Thoracic aorta (tissue), 2 donors: Measurements from ENCODE around the gene KIF25. TPM values are rescaled to one million over a fixed set of nuclear protein-coding genes. Genes with fewer than 3 reads are reported as not detected.

ENCODE experiments used
- ATAC-seq: fragments of 150-250 bp; one replicate; pipeline ENCODE4 v1.8.0; 2017; ENCODE audit warnings: low read depth; ENCODE audit not compliant: insufficient number of reproducible peaks, low FRiP score
- DNase-seq: peaks from one replicate; pipeline ENCODE4 v3.0.0-alpha.2; 2020; ENCODE audit warnings: low spot score
- H3K27ac ChIP-seq, 2 donors: fragments of 200-600 bp; sonication (generic); 1 replicate in 1 of 2; 2 replicates in 1 of 2; pipeline ENCODE4 v1.5.1; 2016; ENCODE audit warnings: mild to moderate bottlenecking in 2 of 2, moderate library complexity in 2 of 2
- H3K27me3 ChIP-seq: fragments of 200-600 bp; sonication (generic); replicated peaks from 2 replicates; pipeline ENCODE4 v1.6.0; 2016; ENCODE audit warnings: mild to moderate bottlenecking; ENCODE audit not compliant: insufficient read depth
- H3K36me3 ChIP-seq: fragments of 200-600 bp; sonication (generic); one replicate; pipeline ENCODE4 v1.5.1; 2016
- H3K4me1 ChIP-seq, 2 donors: fragments of 200-600 bp; sonication (generic); 1 replicate in 1 of 2; 2 replicates in 1 of 2; pipeline versions ENCODE4 v1.5.1 to v1.6.0; 2016; ENCODE audit warnings: low read depth in 2 of 2, mild to moderate bottlenecking in 1 of 2; ENCODE audit not compliant: control insufficient read depth in 1 of 2
- H3K4me3 ChIP-seq: fragments of 200-600 bp; sonication (generic); 2 replicates; pipeline ENCODE4 v1.5.1; 2016; ENCODE audit warnings: mild to moderate bottlenecking
- H3K9me3 ChIP-seq: fragments of 200-600 bp; sonication (generic); 2 replicates; pipeline ENCODE4 v1.5.1; 2016
- CTCF ChIP-seq: fragments of 200-600 bp; sonication (generic); IDR thresholded peaks from one replicate; pipeline ENCODE4 v1.5.1; 2019; ENCODE audit warnings: antibody characterized with exemption
- total RNA-seq, 2 donors: library from RNA; depleted of rRNA; stranded (reverse); fragments of >200 nt; gene quantifications; one replicate each; pipeline versions ENCODE4 v1.1.0 to v1.2.3, GENCODE V29; 2016

KIF25 gene
- total RNA-seq, 2 donors from 2014 or later: not detected

DNA sequence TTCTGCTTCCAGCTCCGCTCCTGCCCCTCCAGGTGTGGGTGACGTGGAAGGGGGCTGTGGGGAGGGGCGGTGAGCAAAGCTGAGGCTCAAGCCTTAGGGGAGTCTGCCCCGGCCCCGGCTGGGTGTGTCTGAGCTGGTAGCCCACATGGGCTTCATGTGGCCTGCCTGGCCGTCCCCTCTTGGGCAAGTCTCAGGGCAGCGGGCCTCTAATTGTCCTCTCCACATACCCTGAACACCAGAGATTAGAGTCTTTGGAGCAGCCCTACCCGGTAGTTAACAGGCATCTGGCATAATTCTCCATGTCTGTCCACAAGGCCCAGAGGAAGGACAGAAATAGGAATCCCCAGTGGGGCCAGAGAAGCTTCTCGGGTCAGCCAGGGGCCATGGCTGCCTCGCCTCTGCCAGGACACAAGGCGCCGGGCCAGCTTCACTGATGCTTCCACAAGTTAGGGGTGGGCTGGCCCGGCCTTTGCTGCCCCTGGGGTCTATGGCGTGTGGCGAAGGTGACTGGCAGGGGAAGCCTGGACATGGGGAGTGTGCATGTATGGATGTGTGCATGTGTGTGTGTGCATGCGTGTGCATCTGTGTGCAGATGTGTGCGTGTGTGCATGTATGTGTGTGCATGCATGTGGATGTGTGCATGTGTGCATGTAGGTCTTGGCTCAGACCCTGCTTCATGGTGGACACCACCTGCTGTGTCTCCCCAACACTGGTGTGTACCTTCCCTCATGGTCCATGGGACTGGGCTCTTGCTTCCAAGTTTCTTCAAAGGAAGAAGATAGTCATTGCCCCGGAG lies 57.5 kb downstream of the KIF25 start:
- peaks cover 0 to 17% of the 10 kb centered on the region in 2 donors for H3K4me1 ChIP-seq
- no peak overlapping the region for H3K27ac ChIP-seq
- DNase-seq: no peak
- H3K27me3 ChIP-seq: no peaks in the 10 kb centered on the region
- no peak for ATAC-seq
- no peaks in the 10 kb centered on the region for H3K36me3 ChIP-seq
- TF ChIP-seq CTCF: no peak
- H3K9me3 ChIP-seq: no peaks in the 10 kb centered on the region
- H3K4me3 ChIP-seq: no peak overlapping the region

DNA sequence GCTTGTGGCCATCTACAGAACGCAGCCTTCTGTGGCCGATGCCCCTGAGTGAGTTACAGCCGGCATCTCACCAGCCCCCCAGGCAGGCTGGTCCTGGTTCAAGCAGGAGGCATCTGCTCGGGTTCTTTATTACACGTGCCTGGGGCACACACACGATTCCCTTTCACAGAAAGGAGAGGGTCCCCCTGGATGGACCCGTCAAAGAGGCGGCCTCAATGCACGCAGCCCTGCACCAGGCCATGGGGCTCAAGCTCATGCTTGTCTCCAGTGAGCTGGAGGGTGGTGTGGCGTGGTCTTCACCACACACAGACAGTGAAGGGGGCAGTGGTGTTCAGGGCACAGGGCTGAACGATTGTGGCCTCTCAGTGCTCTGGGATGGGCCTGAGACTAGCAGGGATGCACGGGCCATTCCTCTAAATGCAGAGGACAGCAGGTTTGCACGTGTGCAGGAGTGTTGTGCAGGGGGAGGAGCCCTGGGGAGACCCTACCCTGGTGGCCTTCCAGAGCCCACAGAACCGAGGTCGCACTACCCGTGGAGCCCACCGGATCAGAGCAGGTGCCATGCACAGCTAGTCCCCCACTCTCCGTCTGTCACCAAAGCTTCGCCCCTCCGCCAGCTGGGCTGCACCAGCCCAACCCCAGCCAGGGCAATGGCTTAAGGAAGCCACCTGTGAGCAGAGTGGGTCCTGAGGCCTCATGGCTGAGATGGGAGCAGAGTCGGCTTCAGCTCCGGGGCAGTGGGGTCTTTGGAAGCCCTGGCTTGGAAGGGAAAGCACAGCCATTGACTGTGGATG lies 58.4 kb downstream of the KIF25 start:
- Histone ChIP-seq H3K4me3 (no peak overlapping the region), H3K9me3 (no peaks in the 10 kb centered on the region), H3K4me1 (peaks cover 0 to 23% of the 10 kb centered on the region in 2 donors), H3K27ac (no peak overlapping the region), H3K27me3 (no peaks in the 10 kb centered on the region), H3K36me3 (no peaks in the 10 kb centered on the region)
- DNase-seq (no peak), ATAC-seq (no peak)
- TF ChIP-seq CTCF: no peak

- no peak for TF ChIP-seq CTCF
- no peak for ATAC-seq
- Histone ChIP-seq H3K27ac (no peak overlapping the region), H3K9me3 (no peaks in the 10 kb centered on the region), H3K4me3 (no peak overlapping the region), H3K36me3 (no peaks in the 10 kb centered on the region), H3K4me1 (peaks cover 0 to 23% of the 10 kb centered on the region in 2 donors), H3K27me3 (no peaks in the 10 kb centered on the region)
- no peak for DNase-seq
Measured at GRCh38 chr6:168056892-168057527, 59.5 kb downstream of the KIF25 start.

DNA sequence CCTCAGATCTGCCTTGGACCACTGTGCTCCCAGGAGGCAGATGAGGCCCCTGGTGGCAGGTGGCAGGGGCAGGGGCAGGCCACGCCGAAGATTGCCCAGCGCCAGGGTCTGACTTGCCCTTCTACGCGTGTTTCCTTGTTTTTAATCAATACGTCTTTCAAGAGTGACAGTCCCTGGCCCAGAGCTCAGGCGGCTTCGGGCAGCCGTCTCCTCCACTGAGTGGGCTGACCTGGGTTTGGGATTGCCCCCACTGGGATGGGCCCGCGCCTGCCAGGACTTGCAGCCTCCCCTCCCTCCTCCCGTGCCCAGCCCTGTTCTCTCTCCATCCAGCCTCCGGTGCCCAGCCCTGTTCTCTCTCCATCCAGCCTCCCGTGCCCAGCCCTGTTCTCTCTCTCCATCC lies 60.4 kb downstream of the KIF25 start:
- H3K4me1 ChIP-seq: peaks cover 0 to 23% of the 10 kb centered on the region in 2 donors
- H3K27me3 ChIP-seq: no peaks in the 10 kb centered on the region
- no peak for ATAC-seq
- no peak for DNase-seq
- no peak overlapping the region for H3K27ac ChIP-seq
- H3K4me3 ChIP-seq: no peak overlapping the region
- TF ChIP-seq CTCF: no peak
- no peaks in the 10 kb centered on the region for H3K9me3 ChIP-seq
- H3K36me3 ChIP-seq: no peaks in the 10 kb centered on the region
